Measurements from ENCODE around the gene SLC33A1.

DNA sequence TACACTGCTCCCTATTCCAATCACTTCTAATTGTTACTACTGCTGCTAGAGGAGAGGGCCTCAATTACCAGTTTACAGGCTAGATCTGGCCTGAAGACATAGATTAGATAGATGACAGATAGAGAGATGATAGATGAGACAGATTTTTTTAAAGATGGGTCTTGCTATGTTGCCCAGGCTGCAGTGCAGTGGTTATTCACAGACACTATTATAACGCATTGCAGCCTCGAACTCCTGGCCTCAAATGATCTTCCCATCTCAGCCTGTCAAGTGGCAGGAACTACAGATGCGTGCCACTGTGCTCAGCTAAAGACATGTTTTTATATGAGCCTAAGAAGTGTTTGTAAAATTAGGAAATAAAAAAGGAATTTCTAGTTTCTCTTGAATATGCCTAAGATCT lies 6.2 kb downstream of the SLC33A1 start:
- TF ChIP-seq, protein P1, sequence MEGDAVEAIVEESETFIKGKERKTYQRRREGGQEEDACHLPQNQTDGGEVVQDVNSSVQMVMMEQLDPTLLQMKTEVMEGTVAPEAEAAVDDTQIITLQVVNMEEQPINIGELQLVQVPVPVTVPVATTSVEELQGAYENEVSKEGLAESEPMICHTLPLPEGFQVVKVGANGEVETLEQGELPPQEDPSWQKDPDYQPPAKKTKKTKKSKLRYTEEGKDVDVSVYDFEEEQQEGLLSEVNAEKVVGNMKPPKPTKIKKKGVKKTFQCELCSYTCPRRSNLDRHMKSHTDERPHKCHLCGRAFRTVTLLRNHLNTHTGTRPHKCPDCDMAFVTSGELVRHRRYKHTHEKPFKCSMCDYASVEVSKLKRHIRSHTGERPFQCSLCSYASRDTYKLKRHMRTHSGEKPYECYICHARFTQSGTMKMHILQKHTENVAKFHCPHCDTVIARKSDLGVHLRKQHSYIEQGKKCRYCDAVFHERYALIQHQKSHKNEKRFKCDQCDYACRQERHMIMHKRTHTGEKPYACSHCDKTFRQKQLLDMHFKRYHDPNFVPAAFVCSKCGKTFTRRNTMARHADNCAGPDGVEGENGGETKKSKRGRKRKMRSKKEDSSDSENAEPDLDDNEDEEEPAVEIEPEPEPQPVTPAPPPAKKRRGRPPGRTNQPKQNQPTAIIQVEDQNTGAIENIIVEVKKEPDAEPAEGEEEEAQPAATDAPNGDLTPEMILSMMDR (IDR thresholded peaks at IDR 0.05) = no peak
- no peak for TF ChIP-seq POLR2AphosphoS5 (IDR thresholded peaks at IDR 0.05)
